Measurements from ENCODE around the gene ADTRP.

ADTRP gene

DNA sequence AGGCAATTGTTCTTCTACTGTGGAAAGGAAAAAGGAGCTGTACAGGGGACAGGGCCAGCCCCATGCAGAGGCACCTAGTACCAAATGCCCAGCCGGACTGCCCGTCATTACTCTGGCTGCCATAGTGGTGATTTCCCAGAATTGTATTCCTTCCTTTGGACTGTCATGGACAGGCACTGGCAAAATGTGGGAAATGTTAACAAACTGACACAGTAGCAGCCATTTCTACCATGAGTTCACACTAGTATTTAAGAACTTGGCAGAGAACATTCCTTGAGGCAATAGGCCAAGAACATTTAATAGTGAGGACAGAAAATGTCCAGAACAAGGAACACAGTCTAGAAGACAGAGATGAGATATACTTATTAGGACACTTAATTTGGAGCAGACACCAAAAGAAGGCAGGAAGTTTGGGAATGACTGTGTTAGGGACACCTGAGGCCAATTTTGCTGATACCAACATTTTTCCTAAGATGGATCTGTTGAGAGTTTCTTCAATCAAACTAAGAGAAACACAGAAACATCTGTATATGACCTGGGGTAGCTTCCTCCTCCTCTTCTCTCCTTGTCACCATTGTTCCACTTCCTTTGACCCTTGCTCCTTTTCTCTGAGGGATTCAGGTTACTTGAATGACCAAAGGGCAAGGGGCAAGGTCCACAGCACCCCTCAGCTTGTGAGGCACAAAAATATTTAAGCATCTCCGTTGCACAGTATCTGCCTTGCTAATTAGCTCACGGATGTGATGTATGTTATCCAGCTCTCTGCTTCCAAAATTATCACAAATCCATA lies 14.9 kb downstream of the ADTRP start:
- Histone ChIP-seq H3K27ac (ENCODE audit: extremely low read depth, low read depth, low read length) (no peak overlapping the region), H3K4me3 (ENCODE audit: low read depth, low read length) (no peak overlapping the region), H3K9me3 (ENCODE audit: control insufficient read depth, insufficient read depth, low read depth, low read length) (no peaks in the 10 kb centered on the region), H3K36me3 (ENCODE audit: control insufficient read depth in 2 of 2, insufficient read depth in 1 of 2, low read length in 2 of 2) (no peaks in the 10 kb centered on the region), H3K4me1 (ENCODE audit: control insufficient read depth, insufficient read depth, low read length) (no peaks in the 10 kb centered on the region)
- CTCF ChIA-PET: interaction anchor here (0.5 to 1.6 kb wide), 5 partner anchors 9 to 283 kb away, joined by 3 to 4 read pairs (median 4); no protein-coding TSS in a partner anchor
- TF ChIP-seq ZNF366 (tag by site-specific recombination; conservative IDR thresholded peaks at IDR 0.05) (no peak), ZNF433 (tag by site-specific recombination; IDR thresholded peaks at IDR 0.05; ENCODE audit: low read depth) (no peak), OVOL3 (tag by site-specific recombination; IDR thresholded peaks at IDR 0.05) (no peak), ZSCAN30 (tag by site-specific recombination; IDR thresholded peaks at IDR 0.05) (no peak), SP7 (tag by site-specific recombination; IDR thresholded peaks at IDR 0.05) (no peak), ZNF248 (tag by site-specific recombination; IDR thresholded peaks at IDR 0.05) (no peak), GLI2 (tag by site-specific recombination; IDR thresholded peaks at IDR 0.05; ENCODE audit: borderline replicate concordance, low read depth) (no peak), ZXDB (tag by site-specific recombination; IDR thresholded peaks at IDR 0.05) (no peak), HOXD13 (CRISPR knock-in tag; IDR thresholded peaks at IDR 0.05; ENCODE audit: borderline replicate concordance) (no peak), ZNF23 (tag by site-specific recombination; IDR thresholded peaks at IDR 0.05; ENCODE audit: borderline replicate concordance) (no peak), ZNF768 (tag by site-specific recombination; IDR thresholded peaks at IDR 0.05) (no peak), ZNF560 (tag by site-specific recombination; IDR thresholded peaks at IDR 0.05; ENCODE audit: borderline replicate concordance) (no peak), ZNF37A (tag by site-specific recombination; IDR thresholded peaks at IDR 0.05) (no peak), ZNF133 (tag by site-specific recombination; IDR thresholded peaks at IDR 0.05) (no peak), ZNF221 (tag by site-specific recombination; IDR thresholded peaks at IDR 0.05; ENCODE audit: borderline replicate concordance) (no peak)
- TF ChIP-seq, protein P1, sequence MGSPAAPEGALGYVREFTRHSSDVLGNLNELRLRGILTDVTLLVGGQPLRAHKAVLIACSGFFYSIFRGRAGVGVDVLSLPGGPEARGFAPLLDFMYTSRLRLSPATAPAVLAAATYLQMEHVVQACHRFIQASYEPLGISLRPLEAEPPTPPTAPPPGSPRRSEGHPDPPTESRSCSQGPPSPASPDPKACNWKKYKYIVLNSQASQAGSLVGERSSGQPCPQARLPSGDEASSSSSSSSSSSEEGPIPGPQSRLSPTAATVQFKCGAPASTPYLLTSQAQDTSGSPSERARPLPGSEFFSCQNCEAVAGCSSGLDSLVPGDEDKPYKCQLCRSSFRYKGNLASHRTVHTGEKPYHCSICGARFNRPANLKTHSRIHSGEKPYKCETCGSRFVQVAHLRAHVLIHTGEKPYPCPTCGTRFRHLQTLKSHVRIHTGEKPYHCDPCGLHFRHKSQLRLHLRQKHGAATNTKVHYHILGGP (tag by site-specific recombination; IDR thresholded peaks at IDR 0.05): no peak
- TF ChIP-seq, protein P2, sequence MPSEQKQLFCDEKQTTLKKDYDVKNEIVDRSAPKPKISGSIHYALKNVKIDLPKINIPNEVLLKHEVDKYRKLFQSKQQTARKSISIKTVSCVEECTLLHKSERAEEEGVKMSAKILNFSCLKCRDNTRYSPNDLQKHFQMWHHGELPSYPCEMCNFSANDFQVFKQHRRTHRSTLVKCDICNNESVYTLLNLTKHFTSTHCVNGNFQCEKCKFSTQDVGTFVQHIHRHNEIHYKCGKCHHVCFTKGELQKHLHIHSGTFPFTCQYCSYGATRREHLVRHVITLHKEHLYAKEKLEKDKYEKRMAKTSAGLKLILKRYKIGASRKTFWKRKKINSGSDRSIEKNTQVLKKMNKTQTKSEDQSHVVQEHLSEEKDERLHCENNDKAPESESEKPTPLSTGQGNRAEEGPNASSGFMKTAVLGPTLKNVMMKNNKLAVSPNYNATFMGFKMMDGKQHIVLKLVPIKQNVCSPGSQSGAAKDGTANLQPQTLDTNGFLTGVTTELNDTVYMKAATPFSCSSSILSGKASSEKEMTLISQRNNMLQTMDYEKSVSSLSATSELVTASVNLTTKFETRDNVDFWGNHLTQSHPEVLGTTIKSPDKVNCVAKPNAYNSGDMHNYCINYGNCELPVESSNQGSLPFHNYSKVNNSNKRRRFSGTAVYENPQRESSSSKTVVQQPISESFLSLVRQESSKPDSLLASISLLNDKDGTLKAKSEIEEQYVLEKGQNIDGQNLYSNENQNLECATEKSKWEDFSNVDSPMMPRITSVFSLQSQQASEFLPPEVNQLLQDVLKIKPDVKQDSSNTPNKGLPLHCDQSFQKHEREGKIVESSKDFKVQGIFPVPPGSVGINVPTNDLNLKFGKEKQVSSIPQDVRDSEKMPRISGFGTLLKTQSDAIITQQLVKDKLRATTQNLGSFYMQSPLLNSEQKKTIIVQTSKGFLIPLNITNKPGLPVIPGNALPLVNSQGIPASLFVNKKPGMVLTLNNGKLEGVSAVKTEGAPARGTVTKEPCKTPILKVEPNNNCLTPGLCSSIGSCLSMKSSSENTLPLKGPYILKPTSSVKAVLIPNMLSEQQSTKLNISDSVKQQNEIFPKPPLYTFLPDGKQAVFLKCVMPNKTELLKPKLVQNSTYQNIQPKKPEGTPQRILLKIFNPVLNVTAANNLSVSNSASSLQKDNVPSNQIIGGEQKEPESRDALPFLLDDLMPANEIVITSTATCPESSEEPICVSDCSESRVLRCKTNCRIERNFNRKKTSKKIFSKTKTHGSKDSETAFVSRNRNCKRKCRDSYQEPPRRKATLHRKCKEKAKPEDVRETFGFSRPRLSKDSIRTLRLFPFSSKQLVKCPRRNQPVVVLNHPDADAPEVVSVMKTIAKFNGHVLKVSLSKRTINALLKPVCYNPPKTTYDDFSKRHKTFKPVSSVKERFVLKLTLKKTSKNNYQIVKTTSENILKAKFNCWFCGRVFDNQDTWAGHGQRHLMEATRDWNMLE (tag by site-specific recombination; conservative IDR thresholded peaks at IDR 0.05; ENCODE audit: low read depth): no peak
- POLR2A ChIA-PET: no interaction called here

DNA sequence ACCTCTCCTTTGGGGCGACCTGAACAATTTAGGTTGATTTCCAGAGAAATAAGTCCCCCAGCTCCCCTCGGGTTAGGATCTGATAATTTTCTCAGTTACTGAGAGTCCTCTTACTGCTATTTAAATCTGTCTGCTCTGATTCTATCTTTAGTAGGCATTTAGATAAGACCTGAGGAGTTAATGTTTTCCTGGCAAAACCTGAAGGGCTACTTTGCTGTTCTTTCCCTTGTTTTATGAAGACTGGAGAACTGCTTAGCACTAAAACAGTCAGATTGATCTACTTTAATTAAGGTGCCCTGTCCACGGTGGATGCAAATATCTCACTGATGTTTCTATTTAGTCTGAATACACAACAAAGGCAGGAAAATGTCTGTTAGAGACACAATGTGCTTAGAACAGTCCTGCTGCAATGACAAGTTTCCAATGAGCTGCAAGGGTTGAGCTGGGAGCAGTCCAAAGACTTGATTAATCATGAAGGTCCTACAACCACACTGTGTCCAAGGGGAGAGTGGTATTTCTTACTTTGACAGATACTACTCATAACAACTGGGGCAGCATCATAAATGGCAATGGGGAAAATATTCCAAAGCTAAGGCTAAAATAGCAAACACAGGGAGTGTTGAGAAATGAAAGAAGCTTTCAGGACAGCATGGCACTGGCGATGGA lies 15.7 kb downstream of the ADTRP start:
- ChIA-PET POLR2A (no interaction called here), CTCF (interaction anchor here (0.6 to 1.6 kb wide), 4 partner anchors 9 to 899 kb away, joined by 3 to 4 read pairs (median 4); no protein-coding TSS in a partner anchor)
- Histone ChIP-seq H3K4me1 (ENCODE audit: control insufficient read depth, insufficient read depth, low read length) (no peaks in the 10 kb centered on the region), H3K36me3 (ENCODE audit: control insufficient read depth in 2 of 2, insufficient read depth in 1 of 2, low read length in 2 of 2) (no peaks in the 10 kb centered on the region), H3K4me3 (ENCODE audit: low read depth, low read length) (no peak overlapping the region), H3K27ac (ENCODE audit: extremely low read depth, low read depth, low read length) (no peak overlapping the region), H3K9me3 (ENCODE audit: control insufficient read depth, insufficient read depth, low read depth, low read length) (no peaks in the 10 kb centered on the region)
- no peak for TF ChIP-seq ZBTB8A (tag by site-specific recombination; IDR thresholded peaks at IDR 0.05)
- no peak for TF ChIP-seq ZNF473 (tag by site-specific recombination; IDR thresholded peaks at IDR 0.05)
- TF ChIP-seq HOXD13 (CRISPR knock-in tag; IDR thresholded peaks at IDR 0.05; ENCODE audit: borderline replicate concordance): no peak
- TF ChIP-seq ZNF610 (tag by site-specific recombination; IDR thresholded peaks at IDR 0.05; ENCODE audit: borderline replicate concordance): no peak
- TF ChIP-seq, protein P3, sequence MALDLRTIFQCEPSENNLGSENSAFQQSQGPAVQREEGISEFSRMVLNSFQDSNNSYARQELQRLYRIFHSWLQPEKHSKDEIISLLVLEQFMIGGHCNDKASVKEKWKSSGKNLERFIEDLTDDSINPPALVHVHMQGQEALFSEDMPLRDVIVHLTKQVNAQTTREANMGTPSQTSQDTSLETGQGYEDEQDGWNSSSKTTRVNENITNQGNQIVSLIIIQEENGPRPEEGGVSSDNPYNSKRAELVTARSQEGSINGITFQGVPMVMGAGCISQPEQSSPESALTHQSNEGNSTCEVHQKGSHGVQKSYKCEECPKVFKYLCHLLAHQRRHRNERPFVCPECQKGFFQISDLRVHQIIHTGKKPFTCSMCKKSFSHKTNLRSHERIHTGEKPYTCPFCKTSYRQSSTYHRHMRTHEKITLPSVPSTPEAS (tag by site-specific recombination; IDR thresholded peaks at IDR 0.05): no peak
- TF ChIP-seq, protein P4, sequence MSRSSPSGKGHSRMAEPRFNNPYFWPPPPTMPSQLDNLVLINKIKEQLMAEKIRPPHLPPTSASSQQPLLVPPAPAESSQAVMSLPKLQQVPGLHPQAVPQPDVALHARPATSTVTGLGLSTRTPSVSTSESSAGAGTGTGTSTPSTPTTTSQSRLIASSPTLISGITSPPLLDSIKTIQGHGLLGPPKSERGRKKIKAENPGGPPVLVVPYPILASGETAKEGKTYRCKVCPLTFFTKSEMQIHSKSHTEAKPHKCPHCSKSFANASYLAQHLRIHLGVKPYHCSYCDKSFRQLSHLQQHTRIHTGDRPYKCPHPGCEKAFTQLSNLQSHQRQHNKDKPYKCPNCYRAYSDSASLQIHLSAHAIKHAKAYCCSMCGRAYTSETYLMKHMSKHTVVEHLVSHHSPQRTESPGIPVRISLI (tag by site-specific recombination; IDR thresholded peaks at IDR 0.05): no peak
- TF ChIP-seq ZNF184 (tag by site-specific recombination; IDR thresholded peaks at IDR 0.05): no peak
- TF ChIP-seq ZNF202 (tag by site-specific recombination; IDR thresholded peaks at IDR 0.05; ENCODE audit: borderline replicate concordance): no peak
- TF ChIP-seq ZNF510 (tag by site-specific recombination; IDR thresholded peaks at IDR 0.05; ENCODE audit: insufficient replicate concordance): no peak
- no peak for TF ChIP-seq ZNF19 (tag by site-specific recombination; IDR thresholded peaks at IDR 0.05; ENCODE audit: low read depth)

Measured in HEK293 (cell line).